ENCODE data around the gene OCIAD1.
"Not testable (repeated sequence)": the region's sequence is repeated elsewhere in the genome, so short reads cannot be mapped to it uniquely, and the experiment has no call there.

The OCIAD1 gene

GRCh38 chr4:48830706-48831531, at the start of gene OCIAD1:
Gene OCIAD1 (plus strand): TSS chr4:48831088. CDS start chr4:48832625, 1,537 bp downstream.
- DNase-seq (ENCODE audit: low read depth): peak; percentile 88

GRCh38 chr4:48781968-48782367, 48.9 kb upstream of the OCIAD1 start:
- DNase-seq (ENCODE audit: low read depth): no peak

DNA sequence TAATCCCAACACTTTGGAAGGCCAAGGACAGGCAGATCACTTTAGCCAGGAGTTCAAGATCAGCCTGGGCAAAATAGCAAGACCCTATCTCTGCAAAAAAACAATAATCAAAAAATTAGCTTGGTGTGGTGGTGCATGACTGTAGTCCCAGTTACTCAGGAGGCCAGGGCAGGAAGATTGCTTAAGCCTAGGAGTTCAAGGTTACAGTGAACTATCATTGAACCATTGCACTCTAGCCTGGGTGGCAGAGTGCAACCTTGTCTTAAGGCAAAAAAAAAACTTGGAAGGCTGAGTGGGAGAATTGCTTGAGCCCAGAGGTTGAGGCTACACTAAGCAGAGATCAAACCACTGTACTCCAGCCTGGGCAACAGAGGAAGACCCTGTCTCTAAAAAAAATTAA, 45.6 kb upstream of the OCIAD1 start:
- DNase-seq (ENCODE audit: low read depth): no peak

DNA sequence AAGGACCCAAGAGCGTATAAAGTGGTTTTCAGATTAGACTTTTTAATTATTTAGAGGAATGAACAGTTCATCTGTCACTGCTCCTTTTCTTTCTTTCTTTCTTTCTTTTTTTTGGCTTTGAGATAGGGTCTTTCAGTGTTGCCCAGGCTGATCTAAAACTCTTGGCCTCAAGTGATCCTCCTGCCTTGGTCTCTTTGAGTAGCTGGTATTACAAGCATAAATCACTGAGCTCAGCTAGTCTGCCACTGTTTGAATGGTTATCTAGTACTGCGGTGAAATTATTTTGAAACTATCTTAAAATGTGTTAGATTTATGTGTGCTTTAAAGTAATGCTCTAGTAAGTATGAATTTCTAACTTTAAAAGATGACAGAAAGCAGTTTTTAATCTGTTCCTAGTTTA, 44.3 kb upstream of the OCIAD1 start:
- DNase-seq (ENCODE audit: low read depth): no peak

DNA sequence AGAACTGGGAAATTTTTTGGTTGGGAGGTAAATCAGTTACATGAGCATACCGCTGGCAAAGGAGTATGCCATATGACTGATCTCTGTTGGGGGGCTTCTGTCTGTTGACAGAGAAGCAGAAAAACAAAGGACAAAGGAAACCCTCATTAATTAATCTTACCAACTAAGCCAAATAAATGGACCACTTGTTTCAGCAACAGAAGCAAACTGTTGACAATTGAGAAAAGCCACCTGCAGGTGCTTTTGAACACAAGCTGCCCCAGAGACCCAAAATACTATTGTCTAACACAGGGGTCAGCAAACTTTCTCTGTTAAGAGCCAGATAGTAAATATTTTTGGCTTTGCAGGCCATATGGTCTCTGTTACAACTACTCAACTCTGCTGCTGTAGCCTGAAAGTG, 43.8 kb upstream of the OCIAD1 start:
- no peak for DNase-seq (ENCODE audit: low read depth)

DNA sequence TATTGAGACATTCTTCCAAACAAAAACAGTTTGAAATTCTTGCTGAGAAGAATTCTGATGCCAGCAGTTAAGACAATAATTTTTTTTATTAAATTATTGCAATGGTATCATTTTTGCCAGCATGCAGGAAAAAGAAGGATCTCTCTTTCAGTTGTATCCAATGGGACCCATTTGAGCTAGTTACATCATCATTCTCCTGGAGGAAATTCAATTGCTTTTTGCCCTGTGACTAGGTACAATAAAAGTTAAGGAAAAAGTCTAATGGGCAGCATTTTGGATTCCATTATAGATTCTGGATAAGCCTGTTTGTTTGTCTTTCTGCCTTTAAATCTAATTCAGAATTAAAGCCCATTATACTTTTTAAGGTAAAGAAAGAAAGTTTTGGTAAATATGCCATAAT, 40.3 kb upstream of the OCIAD1 start:
- no peak for DNase-seq (ENCODE audit: low read depth)

DNA sequence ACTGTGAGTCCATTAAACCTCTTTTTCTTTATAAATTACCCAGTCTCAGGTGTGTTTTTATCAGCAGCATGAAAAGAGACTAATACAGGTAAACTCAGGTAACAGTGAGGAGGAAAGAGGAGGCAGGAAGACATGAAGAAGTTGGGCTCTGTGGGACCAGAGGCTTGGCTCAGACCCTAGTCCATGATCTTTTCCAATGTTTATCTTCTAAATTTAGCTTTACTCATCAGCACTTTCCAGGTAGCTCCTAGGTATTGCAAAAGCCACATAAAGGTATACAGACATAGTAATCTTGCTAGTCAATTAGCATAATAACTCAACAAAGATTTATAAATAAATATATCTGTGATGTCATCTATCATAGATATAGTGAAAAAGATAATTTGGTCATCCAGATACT, 39.6 kb upstream of the OCIAD1 start:
- no peak for DNase-seq (ENCODE audit: low read depth)

DNA sequence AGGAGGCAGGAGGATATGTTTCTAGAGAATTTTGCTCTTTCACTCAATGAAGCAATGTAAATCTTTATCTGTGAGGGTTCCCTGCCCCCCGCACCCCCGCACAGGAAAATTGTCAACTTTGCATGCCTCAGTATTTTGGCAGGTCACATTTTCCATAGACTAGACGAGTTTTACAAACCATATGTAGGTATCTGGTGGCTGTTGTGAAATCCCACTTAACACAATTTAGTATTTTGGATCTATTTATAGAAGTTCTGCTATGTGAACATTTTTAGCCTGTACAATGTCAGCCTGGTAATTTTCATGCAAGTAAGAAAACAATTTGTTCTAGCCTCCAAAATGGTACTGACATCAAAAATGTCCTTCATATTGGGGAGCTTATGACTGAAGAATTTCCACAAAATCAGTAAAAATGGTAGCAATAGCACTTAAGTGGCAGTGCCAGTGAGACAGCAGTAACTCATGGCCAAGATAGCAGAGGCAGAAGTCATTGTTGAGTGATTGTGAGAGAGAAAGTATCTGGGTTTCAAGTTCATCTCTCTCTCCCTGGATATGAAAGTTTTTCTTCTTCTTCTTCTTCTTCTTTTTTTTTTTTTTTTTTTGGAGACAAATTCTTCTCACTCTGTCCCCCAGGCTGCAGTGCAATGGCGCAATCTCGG, 38.4 kb upstream of the OCIAD1 start:
- no peak for DNase-seq (ENCODE audit: low read depth)

DNA sequence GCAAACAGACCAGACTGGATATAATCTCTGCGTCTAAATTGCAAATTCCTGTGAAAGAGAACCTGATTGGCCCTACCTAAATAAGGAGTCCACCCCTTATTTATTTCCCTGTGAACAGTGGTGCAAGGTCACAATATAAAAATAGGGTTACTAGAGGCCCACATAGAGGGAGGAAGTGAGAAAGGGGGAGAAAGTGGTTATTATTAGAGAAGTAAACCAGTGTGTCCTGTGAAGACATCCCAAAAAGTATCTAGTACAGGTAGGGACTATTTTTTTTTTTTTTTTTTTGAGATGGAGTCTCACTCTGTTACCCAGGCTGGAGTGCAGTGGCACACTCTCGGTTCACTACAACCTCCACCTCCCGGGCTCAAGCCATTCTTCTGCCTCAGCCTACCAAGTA, 35.8 kb upstream of the OCIAD1 start:
- DNase-seq (ENCODE audit: low read depth): no peak

GRCh38 chr4:48796191-48796926, 34.5 kb upstream of the OCIAD1 start:
- DNase-seq (ENCODE audit: low read depth): no peak

DNA sequence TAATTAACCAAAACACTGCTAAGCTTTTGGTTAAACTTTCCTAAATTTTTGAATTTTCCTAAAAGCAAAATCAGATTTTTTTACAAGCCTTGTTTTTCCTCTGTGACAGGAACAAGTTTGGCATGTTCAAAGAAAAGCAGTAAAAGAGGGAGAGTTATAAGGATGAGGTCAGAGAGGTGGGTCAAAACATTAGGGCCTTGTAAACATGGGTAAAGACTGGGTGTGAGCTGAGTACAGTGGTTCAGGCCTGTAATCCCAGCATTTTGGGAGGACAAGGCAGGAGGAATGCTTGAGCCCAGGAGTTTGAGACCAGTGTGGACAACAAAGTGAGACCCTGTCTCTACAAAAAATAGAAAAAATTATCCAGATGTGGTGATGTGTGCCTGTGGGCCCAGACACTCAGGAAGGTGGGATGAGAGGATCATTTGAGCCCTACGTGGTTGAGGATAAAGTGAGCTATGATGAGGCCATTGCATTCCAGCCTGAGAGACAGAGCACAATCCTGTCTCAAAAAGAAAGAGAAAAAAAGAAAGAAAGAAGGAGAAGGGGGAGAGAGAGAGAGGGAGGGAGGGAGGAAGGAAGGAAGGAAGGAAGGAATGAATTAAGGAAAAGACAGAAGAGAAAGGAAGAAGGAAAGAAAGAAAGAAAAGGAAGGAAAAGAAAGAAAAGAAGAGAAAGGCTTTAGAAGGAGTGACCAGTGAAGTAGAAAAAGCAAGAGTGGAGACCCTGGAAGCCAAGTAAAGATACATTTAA, 33.8 kb upstream of the OCIAD1 start:
- no peak for DNase-seq (ENCODE audit: low read depth)

- no peak for DNase-seq (ENCODE audit: low read depth)
Measured at GRCh38 chr4:48798117-48798516, 32.8 kb upstream of the OCIAD1 start.

DNA sequence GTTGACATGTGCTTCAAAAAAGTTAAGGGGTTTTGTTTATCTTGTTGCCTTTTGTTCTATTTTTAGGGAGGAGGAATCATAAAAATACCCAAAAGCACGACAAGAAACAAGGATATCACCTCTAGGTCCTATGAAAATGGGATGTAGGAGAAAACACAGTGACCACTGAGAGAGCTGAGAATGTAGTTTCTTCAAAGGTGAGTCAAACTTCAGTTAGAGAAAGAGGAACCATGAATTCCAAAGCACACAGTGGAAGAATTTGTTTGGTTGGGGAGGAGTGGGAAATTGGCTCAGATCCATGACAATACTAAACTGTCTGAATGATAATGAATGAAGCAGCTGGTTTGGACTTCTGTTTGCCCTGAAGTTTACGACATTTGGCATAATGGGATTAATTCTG, 31.7 kb upstream of the OCIAD1 start:
- DNase-seq (ENCODE audit: low read depth): no peak

DNA sequence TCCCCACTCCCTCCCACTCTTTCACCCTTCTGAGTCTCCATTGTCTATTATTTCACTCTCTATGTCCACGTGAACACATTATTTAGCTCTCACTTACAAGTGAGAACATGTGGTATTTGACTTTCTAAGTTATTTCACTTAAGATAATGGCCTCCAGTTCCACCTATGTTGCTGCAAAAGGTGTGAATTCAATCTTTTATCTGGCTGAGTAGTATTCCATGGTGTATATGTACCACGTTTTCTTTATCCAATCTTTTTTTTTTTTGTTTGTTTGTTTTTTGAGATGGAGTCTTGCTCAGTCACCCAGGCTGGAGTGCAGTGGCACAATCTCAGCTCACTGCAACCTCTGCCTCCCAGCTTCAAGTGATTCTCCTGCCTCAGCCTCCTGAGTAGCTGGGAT, 30.7 kb upstream of the OCIAD1 start:
- DNase-seq (ENCODE audit: low read depth): not testable (repeated sequence)

GRCh38 chr4:48801016-48801715, 29.7 kb upstream of the OCIAD1 start:
- DNase-seq (ENCODE audit: low read depth): no peak

- DNase-seq (ENCODE audit: low read depth): no peak
Measured at GRCh38 chr4:48804584-48805301, 26.1 kb upstream of the OCIAD1 start.

DNA sequence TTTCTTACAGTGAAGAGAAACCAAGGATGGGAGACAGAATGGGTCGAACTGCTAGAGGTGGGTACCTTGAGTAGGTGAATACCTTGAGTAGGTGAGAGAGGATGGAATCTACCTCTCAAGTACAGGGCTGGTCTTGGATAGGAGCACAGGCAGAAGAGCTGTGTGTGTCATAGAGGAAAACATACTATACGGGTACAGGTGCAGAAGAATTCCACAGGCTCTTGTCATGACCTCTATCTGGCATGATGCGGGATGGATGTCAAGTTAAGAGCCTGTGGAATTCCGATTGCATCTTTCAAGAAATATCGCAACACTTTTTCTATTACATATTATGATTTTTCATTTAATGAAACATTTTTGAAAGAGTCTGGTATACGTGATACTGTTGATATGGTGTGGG, 18.0 kb upstream of the OCIAD1 start:
- no peak for DNase-seq (ENCODE audit: low read depth)

DNA sequence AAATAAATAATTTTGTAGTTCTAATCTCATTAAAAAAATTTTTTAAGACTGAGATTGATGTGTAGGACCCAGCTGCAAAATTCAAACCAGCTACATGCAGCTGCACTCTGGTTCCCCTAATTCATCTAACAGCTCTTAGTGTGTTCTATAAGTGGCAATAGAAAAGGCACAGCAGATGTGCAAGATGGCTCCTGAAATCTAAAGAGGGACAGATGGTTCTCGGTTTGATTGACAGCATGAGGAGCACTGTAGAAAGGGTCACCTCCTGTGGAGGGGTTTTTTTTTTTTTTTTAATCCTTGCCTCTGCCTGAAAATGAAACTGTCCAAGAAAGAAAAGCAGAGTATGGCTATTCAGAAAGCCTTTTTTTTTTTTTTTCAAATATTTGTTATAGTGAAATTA, 16.9 kb upstream of the OCIAD1 start:
- no peak for DNase-seq (ENCODE audit: low read depth)

GRCh38 chr4:48815483-48815882, 15.4 kb upstream of the OCIAD1 start:
- no peak for DNase-seq (ENCODE audit: low read depth)

- not testable (repeated sequence) for DNase-seq (ENCODE audit: low read depth)
Measured at GRCh38 chr4:48816297-48816696, 14.6 kb upstream of the OCIAD1 start.

GRCh38 chr4:48816971-48817370, 13.9 kb upstream of the OCIAD1 start:
- DNase-seq (ENCODE audit: low read depth): no peak

Data from stimulated activated CD8-positive, alpha-beta memory T cell treated with anti-CD3 and anti-CD28 coated beads, Interleukin-12 subunit alpha, Interleukin-12 subunit beta, amount 100 ng/mL, for 4 hours (primary cell).